Endothelial cell of umbilical vein (primary cell): ENCODE results near the gene RAD51B.

Source experiments
- EZH2 ChIP-seq: IDR thresholded peaks from 2 replicates; pipeline ENCODE4 v1.6.1; 2012; ENCODE audit warnings: borderline replicate concordance, low read depth, mild to moderate bottlenecking, moderate library complexity, low read length, inconsistent platforms; ENCODE audit not compliant: severe bottlenecking
- GATA2 ChIP-seq: IDR thresholded peaks from 2 replicates; pipeline ENCODE4 v1.7.0; 2011; ENCODE audit warnings: low read depth, mild to moderate bottlenecking, moderate library complexity, mixed read lengths, low read length; ENCODE audit not compliant: insufficient read length, insufficient read depth
- JUN ChIP-seq: IDR thresholded peaks from 2 replicates; pipeline ENCODE4 v1.6.1; 2011; ENCODE audit warnings: borderline replicate concordance, low read depth; ENCODE audit not compliant: insufficient read length, insufficient read depth
- MYC ChIP-seq: IDR thresholded peaks from one replicate; pipeline ENCODE4 v1.6.1; 2011; ENCODE audit warnings: mild to moderate bottlenecking, low read depth, low read length
- POLR2A ChIP-seq: IDR thresholded peaks from 2 replicates; pipeline ENCODE4 v1.6.1; 2012; ENCODE audit warnings: low read depth, mild to moderate bottlenecking, control low read depth, low read length
- TF ChIP-seq, protein P1 (sequence below), 2 donors: IDR thresholded peaks; 1 replicate in 1 of 2; 2 replicates in 1 of 2; pipeline ENCODE4 v1.5.1; 2011; ENCODE audit warnings: low read length in 2 of 2, mild to moderate bottlenecking in 2 of 2, moderate library complexity in 2 of 2, control low read depth in 1 of 2, inconsistent platforms in 1 of 2, low read depth in 1 of 2; ENCODE audit not compliant: insufficient read depth in 1 of 2; ENCODE audit errors: extremely low read depth in 1 of 2

DNA sequence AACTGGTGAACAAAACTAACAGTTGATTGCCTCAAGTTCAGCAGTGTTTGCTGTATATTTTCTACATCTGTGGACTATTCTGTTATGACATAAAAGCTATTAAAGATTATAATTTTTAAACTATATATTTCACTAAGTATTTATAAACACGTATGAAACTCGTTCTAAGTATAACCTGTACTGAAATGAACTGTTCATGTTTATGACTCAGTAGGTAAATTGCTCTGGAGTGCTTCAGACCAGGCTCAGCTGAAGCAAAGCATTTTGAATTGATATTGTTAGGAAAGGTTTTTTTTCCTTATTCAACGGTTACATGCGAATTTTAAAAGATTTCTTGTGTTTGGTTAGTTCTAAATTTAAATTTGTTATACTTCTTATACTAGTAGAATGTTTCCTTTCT, 151.3 kb downstream of the RAD51B start:
- TF ChIP-seq, protein P1, sequence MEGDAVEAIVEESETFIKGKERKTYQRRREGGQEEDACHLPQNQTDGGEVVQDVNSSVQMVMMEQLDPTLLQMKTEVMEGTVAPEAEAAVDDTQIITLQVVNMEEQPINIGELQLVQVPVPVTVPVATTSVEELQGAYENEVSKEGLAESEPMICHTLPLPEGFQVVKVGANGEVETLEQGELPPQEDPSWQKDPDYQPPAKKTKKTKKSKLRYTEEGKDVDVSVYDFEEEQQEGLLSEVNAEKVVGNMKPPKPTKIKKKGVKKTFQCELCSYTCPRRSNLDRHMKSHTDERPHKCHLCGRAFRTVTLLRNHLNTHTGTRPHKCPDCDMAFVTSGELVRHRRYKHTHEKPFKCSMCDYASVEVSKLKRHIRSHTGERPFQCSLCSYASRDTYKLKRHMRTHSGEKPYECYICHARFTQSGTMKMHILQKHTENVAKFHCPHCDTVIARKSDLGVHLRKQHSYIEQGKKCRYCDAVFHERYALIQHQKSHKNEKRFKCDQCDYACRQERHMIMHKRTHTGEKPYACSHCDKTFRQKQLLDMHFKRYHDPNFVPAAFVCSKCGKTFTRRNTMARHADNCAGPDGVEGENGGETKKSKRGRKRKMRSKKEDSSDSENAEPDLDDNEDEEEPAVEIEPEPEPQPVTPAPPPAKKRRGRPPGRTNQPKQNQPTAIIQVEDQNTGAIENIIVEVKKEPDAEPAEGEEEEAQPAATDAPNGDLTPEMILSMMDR (IDR thresholded peaks at IDR 0.05; ENCODE audit: extremely low read depth in 1 of 2, insufficient read depth in 1 of 2, low read depth in 1 of 2, low read length in 2 of 2) = no peak
- TF ChIP-seq EZH2 = no peak
- no peak for TF ChIP-seq MYC
- TF ChIP-seq POLR2A = no peak
- no peak for TF ChIP-seq GATA2
- TF ChIP-seq JUN = no peak
